HG03432 (cell line): ENCODE data around the gene MYO1H.
"Not testable (repeated sequence)": the region's sequence is repeated elsewhere in the genome, so short reads cannot be mapped to it uniquely, and the experiment has no call there.

Experiments used
- ATAC-seq: cut with Tn5 transposase; IDR thresholded peaks from one replicate; pipeline ENCODE4 v1.9.1; 2021; ENCODE audit warnings: mild to moderate bottlenecking, moderate library complexity; ENCODE audit not compliant: unreplicated experiment

MYO1H gene

GRCh38 chr12:109406147-109406546 is 58.4 kb downstream of the MYO1H start:
- not testable (repeated sequence) for ATAC-seq

GRCh38 chr12:109418848-109419480 is 71.3 kb downstream of the MYO1H start:
- ATAC-seq = no peak

- ATAC-seq = no peak
Observed at GRCh38 chr12:109421355-109422087, 73.8 kb downstream of the MYO1H start.

- ATAC-seq = no peak
Observed at GRCh38 chr12:109422251-109422650, 74.6 kb downstream of the MYO1H start.

- no peak for ATAC-seq
Observed at GRCh38 chr12:109423392-109423791, 75.7 kb downstream of the MYO1H start.

GRCh38 chr12:109428037-109428629 is 80.4 kb downstream of the MYO1H start:
- peak; percentile 65 for ATAC-seq

- ATAC-seq = not testable (repeated sequence)
Observed at GRCh38 chr12:109428804-109429203, 81.1 kb downstream of the MYO1H start.

GRCh38 chr12:109430244-109430643 is 82.5 kb downstream of the MYO1H start:
- no peak for ATAC-seq

- ATAC-seq = no peak
Observed at GRCh38 chr12:109432431-109432830, 84.7 kb downstream of the MYO1H start.

- no peak for ATAC-seq
Observed at GRCh38 chr12:109432842-109433304, 85.2 kb downstream of the MYO1H start.

GRCh38 chr12:109433618-109434017 is 85.9 kb downstream of the MYO1H start:
- ATAC-seq = no peak

- ATAC-seq = no peak
Observed at GRCh38 chr12:109434582-109434981, 86.9 kb downstream of the MYO1H start.

GRCh38 chr12:109435428-109436187 is 87.9 kb downstream of the MYO1H start:
- ATAC-seq = no peak

- no peak for ATAC-seq
Observed at GRCh38 chr12:109436188-109436560, 88.5 kb downstream of the MYO1H start.

GRCh38 chr12:109439181-109439580 is 91.5 kb downstream of the MYO1H start:
- ATAC-seq = no peak

- ATAC-seq = not testable (repeated sequence)
Observed at GRCh38 chr12:109439951-109440350, 92.3 kb downstream of the MYO1H start.

- ATAC-seq = no peak
Observed at GRCh38 chr12:109440851-109441490, 93.3 kb downstream of the MYO1H start.

GRCh38 chr12:109443794-109444193 is 96.1 kb downstream of the MYO1H start:
- ATAC-seq = no peak

- ATAC-seq = no peak
Observed at GRCh38 chr12:109444259-109444658, 96.6 kb downstream of the MYO1H start.

GRCh38 chr12:109445191-109445609 is 97.5 kb downstream of the MYO1H start:
- no peak for ATAC-seq

- ATAC-seq = no peak
Observed at GRCh38 chr12:109446869-109447268, 99.2 kb downstream of the MYO1H start.
